ENCODE results near the gene TAF5L. TPM values are rescaled to one million over a fixed set of nuclear protein-coding genes. Genes with fewer than 3 reads are reported as not detected.
"Not testable (repeated sequence)": the region's sequence is repeated elsewhere in the genome, so short reads cannot be mapped to it uniquely, and the experiment has no call there.

The TAF5L gene
- polyA plus RNA-seq, 5 donors = 16.5 to 19.2 (median 18.5) TPM

- DNase-seq = no peak
Measured at GRCh38 chr1:229613938-229614337, 12.0 kb downstream of the TAF5L start.

- no peak for DNase-seq
Measured at GRCh38 chr1:229608590-229608989, 17.3 kb downstream of the TAF5L start.

GRCh38 chr1:229607370-229607769, 18.6 kb downstream of the TAF5L start:
- DNase-seq = no peak

GRCh38 chr1:229603371-229604005, 22.4 kb downstream of the TAF5L start:
- no peak for DNase-seq

GRCh38 chr1:229600229-229600628, 25.7 kb downstream of the TAF5L start:
- DNase-seq = no peak

- DNase-seq = no peak
Measured at GRCh38 chr1:229599218-229599954, 26.5 kb downstream of the TAF5L start.

DNA sequence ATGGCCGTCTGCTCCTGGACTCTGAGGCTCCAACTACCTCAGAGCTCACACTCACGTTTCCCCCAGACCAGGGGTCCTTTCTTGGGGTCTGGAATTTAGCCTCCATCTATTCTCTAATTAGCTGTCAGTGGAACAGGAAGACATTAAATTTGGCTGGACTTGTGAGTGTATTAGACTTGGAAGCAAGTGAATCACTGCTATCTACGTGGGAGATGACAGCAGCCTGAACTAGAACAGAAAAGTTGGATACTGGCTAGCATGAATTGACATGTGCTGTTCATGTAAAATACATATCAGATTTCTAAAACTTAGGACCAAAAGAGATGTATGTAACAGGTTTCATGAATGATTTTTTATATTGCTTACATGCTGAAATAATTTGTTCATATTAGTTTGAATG, 28.0 kb downstream of the TAF5L start:
- no peak for DNase-seq

DNA sequence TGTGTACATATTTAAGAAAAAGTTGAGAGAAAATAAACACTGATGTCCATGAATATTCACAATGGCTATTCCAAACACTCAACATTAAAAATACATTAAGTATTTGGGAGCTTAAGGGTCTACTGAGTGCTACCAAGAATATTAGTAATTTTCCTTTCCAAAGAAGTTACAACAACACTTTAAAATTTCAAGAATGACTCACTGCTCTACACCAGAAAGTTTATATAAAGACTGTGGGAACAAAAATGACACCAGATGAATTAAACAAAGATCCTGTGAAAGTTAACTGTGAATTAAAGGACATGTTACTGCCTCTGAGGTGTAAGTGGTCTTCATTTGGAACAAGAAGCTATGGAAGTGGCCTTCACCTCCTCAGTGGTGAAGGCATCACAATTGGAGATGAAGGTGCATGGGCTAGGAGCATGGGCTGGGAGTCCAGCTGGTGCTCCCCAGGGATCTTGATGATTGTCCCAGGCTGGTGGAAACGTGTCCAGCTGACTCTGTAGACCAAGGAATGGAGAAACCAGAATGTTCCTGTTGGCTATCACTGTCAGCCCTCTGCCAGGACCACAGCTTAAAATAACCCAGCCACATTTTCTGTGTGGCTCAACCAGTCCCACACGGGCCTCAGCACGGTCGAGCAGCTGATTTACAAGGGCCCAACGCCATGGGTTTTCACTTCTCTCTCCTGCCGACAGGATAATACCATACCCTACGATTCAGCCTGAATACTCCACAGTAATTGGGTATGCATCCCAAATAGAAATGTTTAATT, 28.8 kb downstream of the TAF5L start:
- DNase-seq = no peak

GRCh38 chr1:229595876-229596275, 30.0 kb downstream of the TAF5L start:
- DNase-seq = not testable (repeated sequence)

- DNase-seq = no peak
Measured at GRCh38 chr1:229594227-229595008, 31.5 kb downstream of the TAF5L start.

- DNase-seq = no peak
Measured at GRCh38 chr1:229593800-229594199, 32.1 kb downstream of the TAF5L start.

DNA sequence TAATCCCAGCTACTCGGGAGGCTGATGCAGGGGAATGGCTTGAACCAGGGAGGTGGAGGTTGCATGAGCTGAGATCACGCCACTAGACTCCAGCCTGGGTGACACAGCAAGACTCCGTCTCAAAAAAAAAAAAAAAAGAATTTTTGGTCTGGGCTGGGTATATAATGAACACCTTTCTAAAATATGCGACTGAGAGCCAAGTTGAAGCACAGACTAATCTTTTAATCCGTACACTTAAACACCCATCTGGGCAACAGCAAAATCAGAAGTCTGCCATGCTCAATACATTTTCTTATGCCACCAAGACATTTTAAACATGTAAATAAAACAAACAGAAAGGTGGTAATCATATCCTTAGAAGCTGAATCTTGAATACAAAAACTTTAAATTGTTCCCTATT, 35.8 kb downstream of the TAF5L start:
- no peak for DNase-seq

- no peak for DNase-seq
Measured at GRCh38 chr1:229585338-229585737, 40.6 kb downstream of the TAF5L start.

DNA sequence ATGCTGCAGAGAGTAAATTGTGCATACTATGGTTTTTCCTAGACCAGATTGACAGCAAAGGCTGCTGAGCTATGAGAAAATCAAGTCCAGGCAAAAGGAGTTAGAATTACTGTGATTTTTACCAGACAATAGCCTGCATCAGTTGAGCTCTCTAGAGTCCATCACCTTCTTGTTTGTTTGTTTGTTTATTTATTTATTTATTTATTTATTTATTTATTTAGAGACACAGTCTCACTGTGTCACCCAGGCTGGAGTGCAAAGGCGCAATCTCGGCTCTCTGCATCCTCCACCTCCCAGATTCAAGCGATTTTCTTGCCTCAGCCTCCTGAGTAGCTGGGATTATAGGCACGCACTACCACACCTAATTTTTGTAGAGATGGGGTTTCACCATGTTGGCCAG, 43.2 kb downstream of the TAF5L start:
- no peak for DNase-seq

GRCh38 chr1:229582011-229582694, 43.8 kb downstream of the TAF5L start:
- DNase-seq = peak in 1 of 2 donors; percentile 10

- DNase-seq = no peak
Measured at GRCh38 chr1:229581485-229581884, 44.4 kb downstream of the TAF5L start.

DNA sequence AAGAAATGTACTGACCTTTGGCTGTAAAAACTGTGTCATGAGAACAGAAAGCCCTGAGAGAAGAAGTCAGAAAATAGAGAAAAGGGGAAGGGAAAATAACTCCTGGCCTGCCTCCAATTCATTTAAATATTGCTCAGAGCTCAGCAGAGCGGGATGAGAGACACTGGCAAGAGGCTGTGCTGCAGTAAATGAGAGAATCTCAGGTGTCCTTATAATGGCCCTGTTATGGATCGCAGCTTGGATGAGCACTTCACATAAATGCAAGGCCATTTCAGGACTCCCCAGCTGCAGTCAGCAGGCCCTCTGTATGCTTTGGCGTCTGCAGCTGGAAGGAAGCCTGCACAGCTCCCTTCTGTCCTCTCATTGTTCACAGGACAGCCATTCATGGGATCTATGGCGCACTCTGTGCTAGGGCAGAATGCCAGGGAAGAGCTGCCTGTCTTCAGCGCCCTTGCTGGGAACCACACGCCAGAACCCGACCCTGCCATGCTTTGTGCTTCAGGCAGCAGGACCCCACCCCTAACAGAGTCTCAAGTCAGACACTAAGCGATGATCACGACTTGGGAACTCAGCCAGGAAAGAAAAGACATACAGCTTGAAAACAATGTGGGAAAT, 46.8 kb downstream of the TAF5L start:
- DNase-seq = peak; percentile 72 to 78

- DNase-seq = no peak
Measured at GRCh38 chr1:229578168-229579058, 47.5 kb downstream of the TAF5L start.

- DNase-seq = no peak
Measured at GRCh38 chr1:229574679-229575442, 51.1 kb downstream of the TAF5L start.
